Mucosa of descending colon (tissue), 3 donors: ENCODE measurements around the gene GSTM2. TPM values are rescaled to one million over a fixed set of nuclear protein-coding genes. Genes with fewer than 3 reads are reported as not detected.

ENCODE experiments used
- ATAC-seq: fragments of 200-7000 bp; cut with Tn5 transposase; one replicate; pipeline ENCODE4 v1.9.1; 2020; ENCODE audit warnings: mild to moderate bottlenecking, moderate library complexity
- DNase-seq, 3 donors: peaks; one replicate each; pipeline ENCODE4 v3.0.0-alpha.2; 2020
- H3K36me3 ChIP-seq: fragments of 200-600 bp; one replicate; pipeline ENCODE4 v1.8.0; 2021; ENCODE audit warnings: low read depth, mild to moderate bottlenecking
- H3K4me1 ChIP-seq: fragments of 200-600 bp; one replicate; pipeline ENCODE4 v1.8.0; 2021; ENCODE audit warnings: low read depth, mild to moderate bottlenecking
- H3K4me3 ChIP-seq: fragments of 200-600 bp; one replicate; pipeline ENCODE4 v1.8.0; 2021; ENCODE audit warnings: mild to moderate bottlenecking
- H3K9me3 ChIP-seq: fragments of 200-600 bp; one replicate; pipeline ENCODE4 v1.8.0; 2021; ENCODE audit warnings: mild to moderate bottlenecking
- CTCF ChIP-seq: fragments of 200-600 bp; IDR thresholded peaks from one replicate; pipeline ENCODE4 v1.8.0; 2022; ENCODE audit warnings: antibody characterized with exemption, mild to moderate bottlenecking
- intact Hi-C, 2 donors: fragments of 100-400 bp; cut with DNase I in 1 of 2; cut with micrococcal nuclease in 1 of 2; formaldehyde crosslinking; loops; one replicate each; pipeline versions ENCODE4 v1.11.0 to v1.11.1; 2022; cut with DNase I, micrococcal nuclease
- total RNA-seq, 3 donors: library from RNA; stranded (reverse); fragmentation: NEBNext Ultra II Directional in 2 of 3; extraction: Animal tissue kit (Norgen Biotek cat#: 25700) in 2 of 3; gene quantifications; one replicate each; pipeline versions ENCODE4 v1.2.1 to v1.2.4, GENCODE V29; 2021 to 2023
- donor health status: DM: no; HTN: no; CAD: no; lungs with moderate emphysema.
- donor health status: DM: no; HTN: no; CAD: no.
- donor health status: DM: no; HTN: yes; CAD: no.

The GSTM2 gene
- total RNA-seq, 3 donors from 2014 or later, result 23.8 to 87.7 (median 41.0) TPM

- peaks cover 21% of the 10 kb centered on the region for H3K4me1 ChIP-seq
Measured at GRCh38 chr1:109620841-109621286, 47.0 kb upstream of the GSTM2 start.

DNA sequence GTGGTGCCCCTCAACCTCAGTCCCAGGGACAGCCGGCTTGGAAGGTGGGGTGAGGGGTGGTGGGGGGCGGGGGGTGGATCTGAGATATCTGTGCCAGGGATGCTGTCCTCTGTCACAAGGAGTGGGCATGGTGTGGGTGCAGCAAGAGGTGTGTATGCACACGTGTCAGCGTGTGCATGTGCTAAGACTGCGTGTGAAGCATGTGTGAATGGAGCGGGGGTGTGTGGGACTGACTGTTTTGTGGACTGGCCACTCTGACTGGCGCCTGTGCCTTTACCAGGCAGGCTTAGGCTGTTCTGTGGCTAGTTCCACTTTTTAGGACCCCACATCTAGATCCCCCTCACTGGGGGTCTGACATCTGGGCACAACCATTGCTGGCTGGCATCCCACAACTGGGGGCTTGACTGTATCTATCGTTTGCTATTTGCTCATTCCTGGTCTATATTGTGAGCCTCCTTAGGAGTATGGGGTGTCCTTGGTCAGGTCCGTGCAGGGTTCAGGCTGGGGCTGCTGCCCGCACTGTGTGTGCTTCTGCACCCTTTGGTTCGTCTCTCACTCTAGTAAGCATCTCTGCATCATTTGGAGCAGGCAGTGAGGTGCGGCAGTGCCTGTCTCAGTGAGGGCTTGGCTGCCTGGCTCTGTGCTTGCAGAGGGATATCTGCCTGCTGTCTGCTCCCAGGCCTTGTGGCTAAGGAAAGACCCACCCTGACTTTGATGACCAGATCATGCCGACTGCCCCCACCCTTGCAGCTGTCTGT is 46.3 kb upstream of the GSTM2 start:
- Histone ChIP-seq H3K4me3 (no peak overlapping the region), H3K4me1 (peaks cover 21% of the 10 kb centered on the region), H3K36me3 (no peaks in the 10 kb centered on the region), H3K9me3 (no peaks in the 10 kb centered on the region)
- TF ChIP-seq CTCF, result no peak
- DNase-seq (peak in 1 of 3 donors; percentile 46), ATAC-seq (no peak)
- intact Hi-C loops, result no loop called here

More at GRCh38 chr1:109620841-109621286, 47.0 kb upstream of the GSTM2 start:
- peak; percentile 83 for ATAC-seq
- peak; percentile 94 to 98 (median 95) for DNase-seq
- TF ChIP-seq CTCF, result no peak
- intact Hi-C loops, result no loop called here
- Histone ChIP-seq H3K36me3 (no peaks in the 10 kb centered on the region), H3K9me3 (no peaks in the 10 kb centered on the region), H3K4me3 (peak overlapping the region; percentile 38)

DNA sequence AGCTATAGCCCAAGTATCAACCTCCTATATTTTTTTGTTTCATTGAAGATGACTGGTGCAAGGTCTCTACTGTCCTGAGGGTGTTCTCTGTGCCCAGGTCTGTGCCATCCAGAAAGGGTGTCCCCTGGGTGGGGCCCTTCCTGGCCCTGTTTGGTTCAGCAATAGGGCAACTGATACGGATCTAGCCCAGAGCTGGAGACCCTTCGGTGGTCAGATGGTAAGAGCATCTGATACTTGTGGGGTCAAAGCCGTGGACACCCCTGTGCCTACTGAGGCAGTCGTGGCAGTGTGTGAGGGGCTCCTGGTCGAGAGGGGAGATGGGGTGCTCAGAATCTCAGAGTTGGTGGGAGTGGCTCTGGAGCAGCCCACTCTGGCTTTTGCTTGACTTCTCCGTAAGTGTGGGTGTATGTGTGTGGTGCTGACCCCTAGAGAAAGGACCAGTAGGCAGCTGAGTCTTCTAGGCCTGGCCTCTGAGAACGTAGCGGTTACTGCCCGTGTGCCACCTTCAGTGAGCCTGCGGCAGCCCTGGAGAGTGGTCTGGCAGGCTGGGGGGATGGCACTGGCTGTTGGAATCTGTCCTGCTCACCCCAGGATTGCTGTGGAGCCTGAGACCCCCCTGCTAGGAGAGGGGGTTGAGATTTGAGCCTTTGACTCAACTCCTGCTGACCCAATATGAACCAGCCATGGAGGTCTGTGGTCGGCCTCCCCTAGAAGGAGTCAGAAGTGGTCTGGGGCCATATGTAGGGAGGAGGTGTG is 45.5 kb upstream of the GSTM2 start:
- no peak overlapping the region for H3K4me3 ChIP-seq
- no peaks in the 10 kb centered on the region for H3K9me3 ChIP-seq
- DNase-seq (no peak), ATAC-seq (no peak)
- TF ChIP-seq CTCF, result no peak
- H3K36me3 ChIP-seq, result no peaks in the 10 kb centered on the region
- H3K4me1 ChIP-seq, result peaks cover 21% of the 10 kb centered on the region
- intact Hi-C loops, result no loop called here

GRCh38 chr1:109622895-109623294 is 45.0 kb upstream of the GSTM2 start:
- Histone ChIP-seq H3K4me3 (no peak overlapping the region), H3K36me3 (no peaks in the 10 kb centered on the region), H3K9me3 (no peaks in the 10 kb centered on the region), H3K4me1 (peaks cover 21% of the 10 kb centered on the region)
- no peak for TF ChIP-seq CTCF
- intact Hi-C loops, result no loop called here
- DNase-seq (no peak), ATAC-seq (no peak)

GRCh38 chr1:109623601-109624161 is 44.2 kb upstream of the GSTM2 start:
- H3K36me3 ChIP-seq, result no peaks in the 10 kb centered on the region
- intact Hi-C loops, result no loop called here
- no peaks in the 10 kb centered on the region for H3K9me3 ChIP-seq
- no peak for ATAC-seq
- TF ChIP-seq CTCF, result no peak
- DNase-seq, result peak in 1 of 3 donors; percentile 46
- H3K4me1 ChIP-seq, result peaks cover 19% of the 10 kb centered on the region
- no peak overlapping the region for H3K4me3 ChIP-seq
